Kasumi-1 (cell line): ENCODE results near the gene USP54.

Experiments
- DNase-seq, 2 experiments: peaks; one replicate each; lab custom pipeline; 2025; lab: John Stamatoyannopoulos, UW

The USP54 gene

DNA sequence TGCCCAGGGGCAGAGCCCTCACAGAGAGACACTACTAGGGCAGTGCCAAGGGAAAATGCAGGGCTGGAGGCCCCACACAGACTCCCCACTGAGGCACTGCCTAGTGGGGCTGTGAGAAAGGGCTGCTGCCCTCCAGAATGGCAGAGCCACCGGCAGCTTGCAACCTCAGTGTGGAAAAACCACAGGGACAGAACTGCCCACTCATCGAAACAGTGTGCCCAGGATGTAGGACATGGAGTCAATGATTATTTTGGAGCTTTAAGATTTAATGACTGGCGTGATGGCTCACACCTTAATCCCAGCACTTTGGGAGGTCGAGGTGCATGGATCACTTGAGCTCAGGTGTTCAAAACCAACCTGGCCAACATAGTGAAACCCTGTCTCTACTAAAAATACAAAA, 130.2 kb downstream of the USP54 start:
- DNase-seq, result no peak

DNA sequence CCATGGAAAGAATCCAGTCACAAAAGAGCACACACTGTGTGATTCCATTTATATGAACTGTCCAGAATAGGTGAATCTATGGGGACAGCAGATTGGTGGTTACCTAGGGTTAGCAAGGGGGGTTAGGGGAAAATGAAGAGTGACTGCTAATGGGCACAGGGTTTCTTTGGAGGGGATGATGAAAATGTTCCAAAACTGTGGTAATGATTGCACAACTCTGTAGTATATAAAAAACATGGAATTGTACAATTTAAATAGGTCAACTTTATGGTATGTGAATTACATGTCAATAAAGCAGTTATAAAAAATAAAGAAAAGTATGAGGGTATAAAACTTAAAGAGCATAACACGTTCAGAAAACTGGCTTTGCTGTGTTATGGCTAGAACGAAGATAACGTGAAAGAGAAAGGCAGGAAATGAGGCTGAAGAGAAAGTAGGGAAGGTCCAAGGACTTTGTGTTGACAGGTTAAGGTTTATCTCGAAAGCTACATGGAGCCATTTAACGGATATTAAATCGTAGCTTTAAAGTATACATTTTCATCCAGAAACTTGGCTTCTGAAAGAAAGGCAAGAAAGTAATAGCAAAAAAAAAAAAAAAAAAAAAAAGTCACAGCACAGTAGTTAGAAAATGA, 131.3 kb downstream of the USP54 start:
- DNase-seq, result no peak

DNA sequence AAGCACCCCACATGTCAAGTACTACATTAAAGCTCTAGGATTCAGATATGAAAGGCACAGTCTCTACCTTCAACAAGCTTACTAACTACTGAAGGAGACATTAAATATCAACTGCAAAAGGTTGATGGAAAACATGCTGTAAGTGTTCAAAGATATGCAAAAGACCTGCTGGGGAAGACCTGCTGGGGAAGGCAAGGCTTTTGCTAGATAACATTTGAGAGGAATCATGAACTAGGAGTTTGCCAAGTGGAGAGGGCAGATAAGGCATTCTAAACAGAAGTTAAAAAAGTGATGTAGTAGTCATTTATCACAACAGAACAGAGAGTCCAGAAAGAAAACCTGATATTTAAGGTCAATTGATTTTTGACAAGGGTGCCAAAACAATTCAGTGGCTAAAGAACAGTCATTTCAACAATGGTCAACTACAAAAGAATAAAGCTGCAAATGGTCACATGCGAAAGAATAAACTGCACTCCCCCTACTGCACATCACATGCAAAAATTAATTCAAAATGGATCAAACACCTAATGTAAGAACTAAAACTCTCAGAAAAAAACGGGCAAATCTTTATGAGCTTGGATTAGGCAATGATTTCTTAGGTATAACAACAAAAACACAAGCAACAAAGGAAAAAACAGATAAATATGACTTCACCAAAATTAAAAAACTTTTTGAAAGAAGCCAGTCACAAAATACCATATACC, 134.8 kb downstream of the USP54 start:
- DNase-seq, result no peak

DNA sequence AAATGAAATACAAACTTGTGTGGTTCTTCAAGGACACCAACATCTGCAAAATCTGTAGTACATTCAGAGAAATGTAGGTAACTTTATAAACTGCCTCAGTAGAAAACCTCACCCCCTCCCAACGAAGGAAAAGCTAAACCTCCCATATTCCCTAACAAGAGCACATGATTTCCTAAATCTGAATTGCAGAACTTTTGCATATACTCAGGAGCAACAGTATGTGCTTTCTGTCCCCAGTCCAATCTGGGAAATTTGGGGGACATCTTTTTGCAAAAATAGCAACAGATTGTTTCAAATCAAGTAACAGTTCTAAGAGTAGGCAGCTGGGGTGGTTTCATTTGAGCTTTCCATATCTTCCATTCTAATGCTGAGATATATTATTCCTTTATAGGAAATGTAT, 142.0 kb downstream of the USP54 start:
- DNase-seq, result no peak

DNA sequence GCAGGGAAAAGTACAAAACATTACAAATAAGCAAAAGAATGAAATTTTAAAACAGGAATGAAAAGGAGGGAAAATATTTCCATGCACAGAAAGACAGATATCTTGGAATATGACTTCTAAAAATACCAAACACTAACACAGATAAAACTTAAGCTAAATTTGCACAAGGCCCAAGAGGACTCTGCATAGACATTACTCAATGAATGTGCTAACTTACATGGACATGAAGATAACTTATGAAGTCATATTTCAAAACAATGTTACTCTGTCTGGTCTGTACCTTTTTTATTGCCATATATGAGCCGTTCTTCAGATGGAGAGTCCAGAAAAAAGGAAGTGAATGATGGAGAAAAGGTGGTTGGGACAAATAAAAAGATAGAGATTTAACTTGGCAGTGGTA, 142.8 kb downstream of the USP54 start:
- DNase-seq, result no peak
